K562 (cell line): ENCODE results near the gene FPR1. TPM values are rescaled to one million over a fixed set of nuclear protein-coding genes. Genes with fewer than 3 reads are reported as not detected.
A peak's percentile ranks its signal among the peaks of the same experiment; 100 is the strongest.

ENCODE experiments used
- ATAC-seq: fragments of 200-7000 bp; cut with Tn5 transposase; 3 replicates; pipeline ENCODE4 v1.9.1; 2020; ENCODE audit warnings: moderate library complexity
- BruUV-seq: library from RNA; stranded (reverse); fragments of 400-500 nt; replicated peaks from 2 replicates; lab custom pipeline; 2021; lab: Mats Ljungman, UMichigan
- CTCF ChIA-PET: fragments of 300-600 bp; formaldehyde crosslinking; extraction: SDS; loops from one replicate; lab custom pipeline; 2021; ENCODE audit warnings: low intra/inter-chr PET ratio; lab: Yijun Ruan, JAX
- POLR2A ChIA-PET: fragments of 300-600, 350-650 bp; sonication (Branson Sonifier 250); formaldehyde crosslinking; extraction: SDS; loops from one replicate; lab custom pipeline; 2021; ENCODE audit warnings: antibody characterized with exemption, inconsistent platforms; lab: Yijun Ruan, JAX
- DNase-seq, 4 experiments: peaks; one replicate each; pipeline versions ENCODE4 v3.0.0 to v3.0.0-alpha.2; 2011 to 2018; ENCODE audit warnings: low spot score in 3 of 4, mixed read lengths in 3 of 4; ENCODE audit errors: extremely low read depth in 1 of 4
- FAIRE-seq: peaks from 2 replicates; lab custom pipeline; 2011; peaks lifted over from hg19 to GRCh38; lab: Jason Lieb, UNC
- H2AFZ ChIP-seq: 2 replicates; pipeline ENCODE4 v1.6.0; 2011; ENCODE audit warnings: low read depth, low read length, control low read depth, inconsistent platforms
- H3K27ac ChIP-seq: fragments of 200-600 bp; 3 replicates; pipeline ENCODE4 v1.8.0; 2011; ENCODE audit warnings: low read depth, mild to moderate bottlenecking, control low read depth, inconsistent platforms, low read length, moderate library complexity, mixed read lengths; ENCODE audit errors: extremely low read depth
- H3K27me3 ChIP-seq, 2 experiments: fragments of 300-600 bp in 1 of 2; 2 replicates in 1 of 2; 3 replicates in 1 of 2; pipeline versions ENCODE4 v1.6.0 to v1.8.0; 2011; ENCODE audit warnings: inconsistent platforms in 2 of 2, low read length in 2 of 2, mild to moderate bottlenecking in 1 of 2, mixed read lengths in 1 of 2, moderate library complexity in 1 of 2; ENCODE audit not compliant: control insufficient read depth in 2 of 2, insufficient read depth in 2 of 2
- H3K36me3 ChIP-seq: fragments of 300-600 bp; 3 replicates; pipeline ENCODE4 v1.8.0; 2011; ENCODE audit warnings: mild to moderate bottlenecking, low read length, inconsistent platforms; ENCODE audit not compliant: control insufficient read depth, insufficient read depth
- H3K4me1 ChIP-seq, 2 experiments: fragments of 200-600 bp in 1 of 2; replicated peaks in 1 of 2; 2 replicates in 1 of 2; 3 replicates in 1 of 2; pipeline versions ENCODE4 v1.5.1 to v1.8.0; 2011; ENCODE audit warnings: inconsistent platforms in 2 of 2, low read length in 2 of 2, mild to moderate bottlenecking in 1 of 2, mixed read lengths in 1 of 2, moderate library complexity in 1 of 2; ENCODE audit not compliant: control insufficient read depth in 2 of 2, insufficient read depth in 2 of 2
- H3K4me2 ChIP-seq: 2 replicates; pipeline ENCODE4 v1.6.1; 2011; ENCODE audit warnings: low read length, control low read depth, inconsistent platforms, mixed read lengths; ENCODE audit not compliant: insufficient read depth
- H3K4me3 ChIP-seq: fragments of 200-600 bp; sonication (generic), shearing (Covaris generic); 2 replicates; pipeline ENCODE4 v1.5.1; 2016; ENCODE audit warnings: control low read depth, inconsistent platforms
- H3K79me2 ChIP-seq: fragments of 200-600 bp; 3 replicates; pipeline ENCODE4 v1.8.0; 2011; ENCODE audit warnings: low read length, inconsistent platforms; ENCODE audit not compliant: control insufficient read depth, insufficient read depth
- H3K9ac ChIP-seq, 2 experiments: 2 replicates each; pipeline versions ENCODE4 v1.6.0 to v1.6.1; 2011; ENCODE audit warnings: low read depth in 2 of 2, low read length in 2 of 2, control low read depth in 1 of 2, inconsistent platforms in 1 of 2, mild to moderate bottlenecking in 1 of 2, mixed read lengths in 1 of 2; ENCODE audit not compliant: insufficient read depth in 1 of 2
- H3K9me1 ChIP-seq: one replicate; pipeline ENCODE4 v1.6.0; 2011; ENCODE audit warnings: inconsistent platforms, mild to moderate bottlenecking, low read length, moderate library complexity; ENCODE audit not compliant: control insufficient read depth, insufficient read depth
- H3K9me3 ChIP-seq: replicated peaks from 2 replicates; pipeline ENCODE4 v1.5.1; 2011; ENCODE audit warnings: low read depth, low read length, inconsistent platforms; ENCODE audit not compliant: control insufficient read depth, insufficient read depth
- H4K20me1 ChIP-seq: replicated peaks from 2 replicates; pipeline ENCODE4 v1.6.1; 2011; ENCODE audit warnings: low read length, inconsistent platforms, mixed read lengths; ENCODE audit not compliant: control insufficient read depth, insufficient read depth
- ATF7 ChIP-seq: fragments of 450-650 bp; IDR thresholded peaks from 2 replicates; pipeline ENCODE4 v1.7.1; 2014; ENCODE audit warnings: mild to moderate bottlenecking, moderate library complexity
- FOXA1 ChIP-seq: fragments of 450-650 bp; IDR thresholded peaks from 2 replicates; pipeline ENCODE4 v1.6.1; 2016; ENCODE audit warnings: mild to moderate bottlenecking, borderline replicate concordance
- HDAC3 ChIP-seq: fragments of 450-650 bp; IDR thresholded peaks from 2 replicates; pipeline ENCODE4 v1.6.1; 2018; ENCODE audit warnings: borderline replicate concordance, mild to moderate bottlenecking, moderate library complexity; ENCODE audit not compliant: partially characterized antibody
- RBM17 ChIP-seq: fragments of 200-400 bp; formaldehyde crosslinking; IDR thresholded peaks from 2 replicates; pipeline ENCODE4 v1.6.1; 2017; ENCODE audit warnings: low read depth, mild to moderate bottlenecking, low read length, borderline replicate concordance
- ZNF232 ChIP-seq: sonication (generic); formaldehyde crosslinking; IDR thresholded peaks from 2 replicates; pipeline ENCODE4 v1.8.0; 2022; ENCODE audit warnings: mild to moderate bottlenecking, missing genetic modification reagents
- WGBS: fragments of 100-300 bp; shearing (Covaris generic); methylation state at CpG from one replicate; pipeline ENCODE4 v1.1.6; 2016; ENCODE audit warnings: low coverage, mixed read lengths; ENCODE audit not compliant: insufficient coverage; ENCODE audit errors: missing lambda C conversion rate; 5-methylcytosine and 5-hydroxymethylcytosine counted together
- in situ Hi-C: fragments of 300-500 bp; cut with MboI; formaldehyde crosslinking; loops from 4 replicates; pipeline ENCODE4 v1.15.0; 2018; ENCODE audit warnings: inconsistent platforms, mixed read lengths
- intact Hi-C: fragments of 100-400 bp; cut with micrococcal nuclease; formaldehyde crosslinking; loops from 2 replicates; pipeline ENCODE4 v1.14.2; 2022
- polyA plus RNA-seq, 8 experiments: library from polyadenylated mRNA; depleted of rRNA in 4 of 8; stranded (reverse) in 5 of 8; unstranded in 3 of 8; fragments of >200 nt; fragmentation: Nextera tagmentation in 2 of 8; fragmentation: Illumina TruSeq in 1 of 8; extraction: Ambion mirVana in 2 of 8; extraction: Trizol in 1 of 8; gene quantifications; 2 replicates each; pipeline versions ENCODE4 v1.2.1 to v1.2.3, GENCODE V29; 2011 to 2014; ENCODE audit warnings: inconsistent platforms in 1 of 8, missing spikeins in 1 of 8
- total RNA-seq, 7 experiments: library from RNA; depleted of rRNA in 6 of 7; stranded (reverse); fragments of >200 nt in 6 of 7; fragmentation: Illumina TruSeq in 2 of 7; extraction: Trizol in 2 of 7; gene quantifications; 2 replicates each; pipeline versions ENCODE4 v1.2.1 to v1.2.3, GENCODE V29; 2011 to 2021; ENCODE audit warnings: low replicate concordance in 1 of 7
- TF ChIP-seq, protein P1 (sequence below): fragments of 450-650 bp; formaldehyde crosslinking; IDR thresholded peaks from 2 replicates; pipeline ENCODE4 v1.4.0; 2020; ENCODE audit warnings: mild to moderate bottlenecking, moderate library complexity
- TF ChIP-seq, protein P2 (sequence below): sonication (generic); formaldehyde crosslinking; IDR thresholded peaks from 2 replicates; pipeline ENCODE4 v1.8.1; 2022; ENCODE audit warnings: missing genetic modification reagents
- TF ChIP-seq, protein P3 (sequence below): fragments of 250-450 bp; sonication (Bioruptor Pico); IDR thresholded peaks from 2 replicates; pipeline ENCODE4 v1.5.0; 2021; ENCODE audit warnings: mild to moderate bottlenecking, moderate library complexity

FPR1 gene
- total and polyA plus RNA-seq, 9 of the 15 experiments (the other 6 are each of a cell fraction or from before 2014, with no cell fraction given), result 0.06 to 0.25 (median 0.14) TPM; not detected in 4

DNA sequence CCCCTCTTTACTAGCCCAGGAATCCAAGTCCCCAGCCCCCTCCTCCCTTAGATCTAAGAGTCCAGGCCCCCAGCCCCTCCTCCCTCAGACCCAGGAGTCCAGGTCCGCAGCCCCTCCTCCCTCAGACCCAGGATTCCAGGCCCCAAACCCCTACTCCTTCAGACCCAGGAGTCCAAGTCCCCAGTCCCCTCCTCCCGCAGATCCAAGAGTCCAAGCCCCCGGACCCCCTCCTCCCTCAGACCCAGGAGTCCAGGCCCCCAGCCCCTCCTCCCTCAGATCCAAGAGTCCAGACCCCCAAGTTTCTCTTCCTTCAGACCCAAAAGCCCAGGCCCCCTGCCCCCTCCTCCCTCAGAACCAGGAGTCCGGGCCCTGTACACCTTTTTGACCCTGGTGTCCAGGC lies 47.1 kb downstream of the FPR1 start:
- no TSS peak for BruUV-seq
- Histone ChIP-seq H3K79me2 (peaks cover 22% of the 10 kb centered on the region), H2AFZ (peak overlapping the region; percentile 89), H4K20me1 (no peaks in the 10 kb centered on the region)
- ATAC-seq, result no peak
- TF ChIP-seq, protein P1, sequence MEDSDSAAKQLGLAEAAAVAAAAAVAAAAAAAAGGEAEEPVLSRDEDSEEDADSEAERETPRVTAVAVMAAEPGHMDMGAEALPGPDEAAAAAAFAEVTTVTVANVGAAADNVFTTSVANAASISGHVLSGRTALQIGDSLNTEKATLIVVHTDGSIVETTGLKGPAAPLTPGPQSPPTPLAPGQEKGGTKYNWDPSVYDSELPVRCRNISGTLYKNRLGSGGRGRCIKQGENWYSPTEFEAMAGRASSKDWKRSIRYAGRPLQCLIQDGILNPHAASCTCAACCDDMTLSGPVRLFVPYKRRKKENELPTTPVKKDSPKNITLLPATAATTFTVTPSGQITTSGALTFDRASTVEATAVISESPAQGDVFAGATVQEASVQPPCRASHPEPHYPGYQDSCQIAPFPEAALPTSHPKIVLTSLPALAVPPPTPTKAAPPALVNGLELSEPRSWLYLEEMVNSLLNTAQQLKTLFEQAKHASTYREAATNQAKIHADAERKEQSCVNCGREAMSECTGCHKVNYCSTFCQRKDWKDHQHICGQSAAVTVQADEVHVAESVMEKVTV (CRISPR knock-in tag), result no peak
- TF ChIP-seq ATF7, result no peak
- TF ChIP-seq, protein P2, sequence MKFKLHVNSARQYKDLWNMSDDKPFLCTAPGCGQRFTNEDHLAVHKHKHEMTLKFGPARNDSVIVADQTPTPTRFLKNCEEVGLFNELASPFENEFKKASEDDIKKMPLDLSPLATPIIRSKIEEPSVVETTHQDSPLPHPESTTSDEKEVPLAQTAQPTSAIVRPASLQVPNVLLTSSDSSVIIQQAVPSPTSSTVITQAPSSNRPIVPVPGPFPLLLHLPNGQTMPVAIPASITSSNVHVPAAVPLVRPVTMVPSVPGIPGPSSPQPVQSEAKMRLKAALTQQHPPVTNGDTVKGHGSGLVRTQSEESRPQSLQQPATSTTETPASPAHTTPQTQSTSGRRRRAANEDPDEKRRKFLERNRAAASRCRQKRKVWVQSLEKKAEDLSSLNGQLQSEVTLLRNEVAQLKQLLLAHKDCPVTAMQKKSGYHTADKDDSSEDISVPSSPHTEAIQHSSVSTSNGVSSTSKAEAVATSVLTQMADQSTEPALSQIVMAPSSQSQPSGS (CRISPR knock-in tag), result no peak
- no peak for TF ChIP-seq HDAC3
- no peak for TF ChIP-seq RBM17
- TF ChIP-seq FOXA1, result no peak
- TF ChIP-seq, protein P3, sequence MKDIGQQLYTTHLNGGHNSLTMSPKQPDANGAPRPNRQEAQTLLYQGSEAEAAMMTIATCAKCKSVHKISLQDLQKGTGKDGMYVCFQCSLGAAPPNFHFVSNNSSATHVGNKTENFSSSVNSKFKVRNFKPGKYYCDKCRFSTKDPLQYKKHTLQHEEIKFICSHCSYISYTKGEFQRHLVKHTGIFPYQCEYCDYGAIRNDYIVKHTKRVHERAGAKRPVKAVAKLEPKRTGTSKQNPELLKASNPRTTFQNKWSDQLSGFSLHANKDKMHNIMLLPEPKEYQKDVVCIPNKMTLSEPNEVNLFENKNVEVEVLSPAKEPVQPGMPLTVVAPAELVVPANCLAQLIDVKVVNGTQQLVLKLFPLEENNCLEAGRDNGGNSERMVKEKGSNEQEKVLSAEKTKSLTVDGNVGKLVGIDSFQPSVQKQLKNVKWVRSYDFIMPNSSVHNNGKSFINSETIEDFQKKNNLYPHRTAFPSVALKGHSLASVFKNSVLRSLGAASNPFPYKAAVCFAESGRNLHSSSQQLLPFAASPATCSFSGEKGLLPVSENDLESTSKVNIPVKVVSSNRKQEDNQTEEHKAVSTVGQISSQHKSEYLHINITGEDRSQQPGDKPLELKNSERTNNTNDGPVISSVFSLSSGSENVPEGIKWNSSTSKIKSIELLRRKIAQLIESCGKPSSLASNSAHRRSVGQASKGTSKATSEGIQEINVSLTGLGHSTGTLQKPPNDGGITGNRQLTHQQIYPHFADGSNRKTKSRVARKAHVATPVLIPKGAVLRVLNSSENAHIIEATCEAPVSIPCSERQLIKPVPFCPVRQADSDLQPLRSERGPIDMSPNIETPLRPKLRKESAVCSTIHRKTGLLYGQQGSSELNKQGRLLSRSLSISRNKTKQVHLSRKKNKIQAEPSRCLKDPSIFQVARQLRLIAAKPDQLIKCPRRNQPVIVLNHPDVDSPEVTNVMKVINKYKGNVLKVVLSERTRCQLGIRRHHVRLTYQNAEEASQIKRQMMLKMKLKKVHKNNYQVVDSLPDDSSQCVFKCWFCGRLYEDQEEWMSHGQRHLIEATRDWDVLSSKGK (CRISPR knock-in tag), result no peak
- no peak for TF ChIP-seq ZNF232 (CRISPR knock-in tag)
- TF ChIP-seq, all 486 proteins: peak for 0
- peaks cover 32 to 44% of the 10 kb centered on the region in 2 experiments for H3K4me1 ChIP-seq
- no peaks in the 10 kb centered on the region for H3K27me3 ChIP-seq
- FAIRE-seq (no peak), DNase-seq (no peak)
- H3K4me3 ChIP-seq, result peak overlapping the region; percentile 74
- no peaks in the 10 kb centered on the region for H3K9me1 ChIP-seq
- in situ Hi-C loops, result no loop called here
- H3K9me3 ChIP-seq, result no peaks in the 10 kb centered on the region
- H3K27ac ChIP-seq, result peak overlapping the region; percentile 83
- H3K4me2 ChIP-seq, result peak overlapping the region; percentile 87
- POLR2A ChIA-PET, result interaction anchor here (0.7 to 1.7 kb wide), 6 partner anchors 9 to 270 kb away, joined by 3 to 4 read pairs (median 4); no protein-coding TSS in a partner anchor
- CTCF ChIA-PET, result no interaction called here
- peaks cover 33% of the 10 kb centered on the region; the same call in 2 of the 3 replicates for H3K36me3 ChIP-seq
- H3K9ac ChIP-seq, result peak overlapping the region; percentile 93 to 100
- WGBS, result 25% methylated on average over 1 of the region's 4 CpGs
- intact Hi-C loops, result loop anchor here (5.0 kb wide), 2 partner anchors 73 to 93 kb away; partner anchors contain the start of gene FPR3
